AG09319 (cell line): ENCODE data around the gene SSBP2.

Experiments
- DNase-seq: peaks from one replicate; pipeline ENCODE4 v3.0.0-alpha.2; 2010; ENCODE audit warnings: low read depth; ENCODE audit errors: extremely low read depth
- TF ChIP-seq, protein P1 (sequence below): IDR thresholded peaks from 2 replicates; pipeline ENCODE4 v1.5.1; 2011; ENCODE audit warnings: low read depth, mild to moderate bottlenecking, inconsistent platforms, low read length, moderate library complexity

Gene SSBP2

GRCh38 chr5:81786991-81787390 lies 36.1 kb upstream of the SSBP2 start:
- DNase-seq: no peak
- TF ChIP-seq, protein P1, sequence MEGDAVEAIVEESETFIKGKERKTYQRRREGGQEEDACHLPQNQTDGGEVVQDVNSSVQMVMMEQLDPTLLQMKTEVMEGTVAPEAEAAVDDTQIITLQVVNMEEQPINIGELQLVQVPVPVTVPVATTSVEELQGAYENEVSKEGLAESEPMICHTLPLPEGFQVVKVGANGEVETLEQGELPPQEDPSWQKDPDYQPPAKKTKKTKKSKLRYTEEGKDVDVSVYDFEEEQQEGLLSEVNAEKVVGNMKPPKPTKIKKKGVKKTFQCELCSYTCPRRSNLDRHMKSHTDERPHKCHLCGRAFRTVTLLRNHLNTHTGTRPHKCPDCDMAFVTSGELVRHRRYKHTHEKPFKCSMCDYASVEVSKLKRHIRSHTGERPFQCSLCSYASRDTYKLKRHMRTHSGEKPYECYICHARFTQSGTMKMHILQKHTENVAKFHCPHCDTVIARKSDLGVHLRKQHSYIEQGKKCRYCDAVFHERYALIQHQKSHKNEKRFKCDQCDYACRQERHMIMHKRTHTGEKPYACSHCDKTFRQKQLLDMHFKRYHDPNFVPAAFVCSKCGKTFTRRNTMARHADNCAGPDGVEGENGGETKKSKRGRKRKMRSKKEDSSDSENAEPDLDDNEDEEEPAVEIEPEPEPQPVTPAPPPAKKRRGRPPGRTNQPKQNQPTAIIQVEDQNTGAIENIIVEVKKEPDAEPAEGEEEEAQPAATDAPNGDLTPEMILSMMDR: no peak

DNA sequence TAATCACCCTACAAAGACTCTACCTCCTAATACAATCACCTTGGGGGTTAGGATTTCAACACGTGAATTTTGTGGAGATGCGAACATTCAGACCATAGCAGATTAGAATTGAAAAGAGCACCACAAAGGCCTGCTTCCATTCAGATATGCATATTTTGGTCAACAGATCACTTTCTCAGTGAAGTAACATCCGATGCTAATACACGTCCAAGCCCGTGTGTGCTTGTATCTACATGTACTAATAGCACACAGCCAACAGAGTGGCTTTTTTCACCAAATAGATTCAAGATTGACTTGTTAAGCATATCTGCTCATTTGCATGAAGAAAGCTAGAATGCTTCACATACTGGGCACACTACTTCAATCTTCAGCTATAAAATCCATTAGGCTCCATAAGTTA lies 35.6 kb upstream of the SSBP2 start:
- TF ChIP-seq, protein P1: no peak

GRCh38 chr5:81785322-81785721 lies 34.4 kb upstream of the SSBP2 start:
- no peak for DNase-seq
- TF ChIP-seq, protein P1: no peak

More for the DNA sequence above, 35.6 kb upstream of the SSBP2 start:
- no peak for DNase-seq

DNA sequence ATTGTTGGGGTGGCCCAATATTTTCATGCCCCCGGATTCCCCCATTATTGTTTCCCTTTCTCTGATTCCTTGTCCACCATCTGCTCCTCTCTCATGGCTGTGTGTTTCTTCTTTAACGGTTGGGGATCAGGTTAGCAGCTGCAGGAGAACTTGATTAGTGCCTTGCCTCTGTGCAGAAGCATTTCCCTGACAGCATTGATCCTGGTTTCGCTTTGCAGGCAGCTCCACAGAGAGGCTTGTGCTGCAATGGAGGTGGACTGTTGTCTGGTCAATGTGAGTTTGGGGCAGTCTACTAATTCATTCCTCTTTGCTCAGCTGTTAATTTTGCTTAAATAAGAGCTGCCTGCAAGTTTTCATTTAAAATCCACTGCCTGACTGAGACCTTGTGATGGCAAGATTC lies 32.5 kb upstream of the SSBP2 start:
- no peak for DNase-seq

DNA sequence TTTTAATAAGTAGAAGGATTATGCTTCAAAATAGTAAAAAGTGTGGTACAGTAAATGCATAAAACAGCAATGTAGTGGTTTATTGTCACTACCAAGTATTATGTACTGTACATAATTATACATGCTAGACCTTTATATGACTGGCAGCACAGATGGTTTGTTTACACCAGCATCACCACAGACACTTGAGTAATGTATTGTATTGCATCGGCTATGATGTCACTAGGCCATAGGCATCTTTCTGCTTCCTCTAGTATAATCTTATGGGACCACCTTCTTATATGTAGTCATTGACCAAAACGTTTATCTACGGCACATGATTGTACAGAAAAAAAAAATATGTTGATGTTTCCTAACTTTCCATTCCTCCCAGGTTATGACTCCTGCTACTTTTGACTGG lies 31.9 kb upstream of the SSBP2 start:
- TF ChIP-seq, protein P1: no peak
- DNase-seq: no peak

More for the DNA sequence above, 32.5 kb upstream of the SSBP2 start:
- TF ChIP-seq, protein P1: no peak

- DNase-seq: no peak
- TF ChIP-seq, protein P1: no peak
These were observed 29.0 kb upstream of the SSBP2 start for GRCh38 chr5:81779916-81780266.

DNA sequence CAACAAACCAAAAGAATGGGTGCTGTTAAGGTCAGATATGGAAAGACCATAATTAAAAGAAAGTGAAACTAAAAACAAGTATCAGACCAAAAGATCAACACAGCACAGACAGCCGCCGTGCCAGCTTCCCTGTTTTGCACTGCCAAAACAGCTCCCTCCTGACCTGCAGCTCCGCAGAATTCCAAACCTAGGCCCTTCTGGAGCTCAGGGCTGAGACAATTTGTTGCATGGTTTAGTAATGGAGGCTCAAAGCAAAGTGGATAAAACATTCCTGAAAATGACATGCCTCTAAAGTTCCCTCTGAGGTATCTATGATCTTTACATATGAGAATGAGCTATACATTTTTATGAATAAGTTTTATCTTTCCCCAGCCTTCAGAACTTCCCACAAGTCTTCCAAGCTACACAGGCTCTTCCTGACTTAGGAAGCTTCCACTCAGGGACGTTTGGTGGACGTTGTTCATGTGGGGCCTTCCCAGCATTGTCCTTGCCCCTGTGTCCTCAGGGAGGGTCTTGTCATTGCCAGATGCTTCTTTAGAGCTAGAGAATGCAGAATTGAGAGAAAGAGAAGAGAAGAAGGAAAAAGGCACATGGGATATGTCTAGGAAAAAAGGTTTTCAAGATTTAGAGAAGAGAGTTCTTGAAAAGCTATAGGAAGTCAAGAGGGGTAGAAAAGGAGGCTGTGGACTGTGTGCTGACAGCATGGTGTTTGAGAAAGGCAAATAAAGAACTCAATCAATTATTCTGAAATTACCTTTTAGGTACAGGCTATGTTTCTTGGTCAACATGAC lies 28.4 kb upstream of the SSBP2 start:
- DNase-seq: no peak
- TF ChIP-seq, protein P1: no peak
